Nephron progenitor cell (in vitro differentiated cells): ENCODE measurements around the gene SMIM10L1.

Experiments used
- DNase-seq: peaks from one replicate; pipeline ENCODE4 v3.0.0; 2021
- H3K27ac Mint-ChIP-seq: 2 replicates; pipeline ENCODE4 v1.8.0; 2021; ENCODE audit warnings: mild to moderate bottlenecking, moderate library complexity, mixed read lengths
- H3K27me3 Mint-ChIP-seq: 2 replicates; pipeline ENCODE4 v1.8.0; 2021; ENCODE audit warnings: mild to moderate bottlenecking, low read depth, mixed read lengths; ENCODE audit not compliant: poor library complexity
- H3K36me3 Mint-ChIP-seq: 2 replicates; pipeline ENCODE4 v1.8.0; 2021; ENCODE audit warnings: low read depth, mixed read lengths
- H3K4me1 Mint-ChIP-seq: 2 replicates; pipeline ENCODE4 v1.8.0; 2021; ENCODE audit warnings: mixed read lengths
- H3K4me3 Mint-ChIP-seq: 2 replicates; pipeline ENCODE4 v1.8.0; 2021; ENCODE audit warnings: mild to moderate bottlenecking, moderate library complexity, mixed read lengths
- H3K9me3 Mint-ChIP-seq: 2 replicates; pipeline ENCODE4 v1.8.0; 2021; ENCODE audit warnings: mild to moderate bottlenecking, moderate library complexity, mixed read lengths
- TF ChIP-seq, protein P1 (sequence below): fragments of 200-600 bp; sonication (generic); IDR thresholded peaks from 2 replicates; pipeline ENCODE4 v1.5.0; 2021; ENCODE audit warnings: antibody characterized with exemption

SMIM10L1 gene

DNA sequence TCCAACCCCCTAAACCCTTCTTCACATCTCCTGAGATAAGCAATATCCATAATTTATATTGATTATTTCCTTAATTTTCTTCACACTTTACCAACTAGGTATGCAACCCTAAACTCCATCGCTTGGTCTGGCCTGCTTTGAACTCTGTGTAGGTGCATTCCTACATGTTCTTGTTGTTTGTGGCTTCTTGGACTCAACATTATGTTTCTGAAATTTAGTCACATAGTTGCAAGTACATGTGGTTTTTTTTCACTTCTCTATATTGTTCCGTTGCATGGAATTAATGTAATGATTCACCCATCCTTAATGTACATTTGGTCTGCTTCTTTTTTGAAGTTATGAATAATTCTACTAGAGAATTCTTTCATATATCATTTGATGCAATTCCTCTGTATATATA lies 34.9 kb upstream of the SMIM10L1 start:
- no peak overlapping the region for H3K27ac Mint-ChIP-seq
- H3K9me3 Mint-ChIP-seq: peaks cover 15% of the 10 kb centered on the region
- H3K4me1 Mint-ChIP-seq: no peaks in the 10 kb centered on the region
- H3K4me3 Mint-ChIP-seq: no peak overlapping the region
- TF ChIP-seq, protein P1, sequence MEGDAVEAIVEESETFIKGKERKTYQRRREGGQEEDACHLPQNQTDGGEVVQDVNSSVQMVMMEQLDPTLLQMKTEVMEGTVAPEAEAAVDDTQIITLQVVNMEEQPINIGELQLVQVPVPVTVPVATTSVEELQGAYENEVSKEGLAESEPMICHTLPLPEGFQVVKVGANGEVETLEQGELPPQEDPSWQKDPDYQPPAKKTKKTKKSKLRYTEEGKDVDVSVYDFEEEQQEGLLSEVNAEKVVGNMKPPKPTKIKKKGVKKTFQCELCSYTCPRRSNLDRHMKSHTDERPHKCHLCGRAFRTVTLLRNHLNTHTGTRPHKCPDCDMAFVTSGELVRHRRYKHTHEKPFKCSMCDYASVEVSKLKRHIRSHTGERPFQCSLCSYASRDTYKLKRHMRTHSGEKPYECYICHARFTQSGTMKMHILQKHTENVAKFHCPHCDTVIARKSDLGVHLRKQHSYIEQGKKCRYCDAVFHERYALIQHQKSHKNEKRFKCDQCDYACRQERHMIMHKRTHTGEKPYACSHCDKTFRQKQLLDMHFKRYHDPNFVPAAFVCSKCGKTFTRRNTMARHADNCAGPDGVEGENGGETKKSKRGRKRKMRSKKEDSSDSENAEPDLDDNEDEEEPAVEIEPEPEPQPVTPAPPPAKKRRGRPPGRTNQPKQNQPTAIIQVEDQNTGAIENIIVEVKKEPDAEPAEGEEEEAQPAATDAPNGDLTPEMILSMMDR: no peak
- no peaks in the 10 kb centered on the region for H3K27me3 Mint-ChIP-seq
- H3K36me3 Mint-ChIP-seq: peaks cover 56% of the 10 kb centered on the region
- no peak for DNase-seq

DNA sequence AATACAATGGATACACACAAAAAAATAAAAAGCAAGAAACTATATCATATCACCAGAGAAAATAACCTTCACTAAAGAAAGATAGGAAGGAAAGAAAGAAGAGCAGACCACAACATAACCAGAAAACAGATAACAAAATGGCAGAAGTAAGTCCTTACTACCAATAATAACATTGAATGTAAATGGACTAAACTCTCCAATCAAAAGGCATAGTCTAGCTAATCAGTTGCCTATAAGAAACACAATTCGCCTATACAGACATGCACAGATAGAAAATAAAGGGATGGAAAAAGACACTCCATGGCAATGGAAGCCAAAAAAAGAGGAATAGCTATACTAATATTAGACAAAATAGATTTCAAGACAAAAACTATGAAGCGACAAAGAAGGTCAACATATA lies 27.6 kb upstream of the SMIM10L1 start:
- H3K27me3 Mint-ChIP-seq: no peaks in the 10 kb centered on the region
- H3K4me3 Mint-ChIP-seq: no peak overlapping the region
- H3K27ac Mint-ChIP-seq: no peak overlapping the region
- H3K36me3 Mint-ChIP-seq: peaks cover 85% of the 10 kb centered on the region
- TF ChIP-seq, protein P1: no peak
- no peak for DNase-seq
- peaks cover 77% of the 10 kb centered on the region for H3K9me3 Mint-ChIP-seq
- no peaks in the 10 kb centered on the region for H3K4me1 Mint-ChIP-seq

DNA sequence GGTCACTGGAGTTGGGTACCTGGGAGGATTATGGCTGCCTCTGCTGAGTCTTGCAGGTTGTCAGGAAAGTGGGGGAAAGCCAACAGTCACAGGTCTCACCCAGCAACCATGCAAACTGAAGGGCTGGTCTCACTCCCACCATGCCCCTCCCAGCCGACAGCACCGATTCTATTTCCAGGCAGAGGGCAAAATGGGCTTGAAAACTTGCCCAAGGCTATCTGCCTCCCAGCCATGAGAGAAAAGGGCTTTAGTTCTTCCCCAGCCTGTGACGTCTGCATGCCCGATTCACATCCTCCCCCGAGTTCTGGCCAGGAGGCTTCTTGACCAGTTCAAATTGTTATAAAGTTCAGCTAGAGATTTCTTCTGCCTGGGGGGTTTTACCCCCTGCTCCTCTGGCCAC lies 26.7 kb upstream of the SMIM10L1 start:
- H3K4me1 Mint-ChIP-seq: no peaks in the 10 kb centered on the region
- peaks cover 85% of the 10 kb centered on the region for H3K36me3 Mint-ChIP-seq
- peaks cover 77% of the 10 kb centered on the region for H3K9me3 Mint-ChIP-seq
- no peak for DNase-seq
- H3K4me3 Mint-ChIP-seq: no peak overlapping the region
- TF ChIP-seq, protein P1: no peak
- no peak overlapping the region for H3K27ac Mint-ChIP-seq
- H3K27me3 Mint-ChIP-seq: no peaks in the 10 kb centered on the region

DNA sequence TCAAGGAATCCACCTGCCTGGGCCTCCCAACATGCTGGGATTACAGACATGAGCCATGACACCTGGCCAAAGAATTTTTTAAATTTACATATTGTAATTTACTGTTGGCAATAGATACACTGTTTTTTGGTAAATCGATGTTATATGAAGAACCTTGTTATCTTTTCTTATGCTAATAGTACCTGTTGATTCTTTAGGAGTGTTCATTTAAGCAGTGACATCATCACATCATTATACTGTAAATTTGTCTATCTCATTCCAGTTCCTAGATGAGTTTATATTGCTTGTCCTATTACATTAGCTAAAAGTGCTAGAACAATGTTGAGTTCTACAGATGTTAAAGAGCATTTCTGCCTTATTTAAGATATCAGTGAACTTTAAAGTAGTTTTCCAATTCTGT lies 23.6 kb upstream of the SMIM10L1 start:
- Mint-ChIP-seq H3K27ac (no peak overlapping the region), H3K4me3 (no peak overlapping the region), H3K27me3 (no peaks in the 10 kb centered on the region), H3K4me1 (no peaks in the 10 kb centered on the region), H3K9me3 (peaks cover 74% of the 10 kb centered on the region), H3K36me3 (peaks cover 75% of the 10 kb centered on the region)
- TF ChIP-seq, protein P1: no peak
- no peak for DNase-seq

DNA sequence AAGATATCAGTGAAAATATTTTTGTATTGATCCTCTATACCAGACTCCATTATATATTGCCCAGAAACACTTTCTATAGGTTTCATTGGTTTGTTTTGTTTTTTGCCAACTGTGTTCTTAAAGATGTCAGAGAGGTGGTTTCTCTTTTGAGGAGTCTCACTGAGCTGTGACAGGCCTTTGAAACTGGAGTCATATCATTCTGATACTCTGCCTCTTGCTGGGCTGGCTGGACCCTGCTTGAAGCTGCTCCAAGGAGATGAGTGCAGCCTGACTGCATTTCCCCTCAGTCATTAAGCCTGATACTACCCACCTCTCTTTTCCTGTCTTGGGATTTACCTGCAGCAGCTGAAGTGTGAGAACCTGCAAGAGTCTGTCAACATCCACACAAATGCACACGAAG lies 20.2 kb upstream of the SMIM10L1 start:
- peaks cover 76% of the 10 kb centered on the region for H3K36me3 Mint-ChIP-seq
- H3K27me3 Mint-ChIP-seq: no peaks in the 10 kb centered on the region
- no peak for DNase-seq
- TF ChIP-seq, protein P1: no peak
- H3K9me3 Mint-ChIP-seq: peaks cover 74% of the 10 kb centered on the region
- no peak overlapping the region for H3K4me3 Mint-ChIP-seq
- H3K4me1 Mint-ChIP-seq: no peaks in the 10 kb centered on the region
- H3K27ac Mint-ChIP-seq: no peak overlapping the region

DNA sequence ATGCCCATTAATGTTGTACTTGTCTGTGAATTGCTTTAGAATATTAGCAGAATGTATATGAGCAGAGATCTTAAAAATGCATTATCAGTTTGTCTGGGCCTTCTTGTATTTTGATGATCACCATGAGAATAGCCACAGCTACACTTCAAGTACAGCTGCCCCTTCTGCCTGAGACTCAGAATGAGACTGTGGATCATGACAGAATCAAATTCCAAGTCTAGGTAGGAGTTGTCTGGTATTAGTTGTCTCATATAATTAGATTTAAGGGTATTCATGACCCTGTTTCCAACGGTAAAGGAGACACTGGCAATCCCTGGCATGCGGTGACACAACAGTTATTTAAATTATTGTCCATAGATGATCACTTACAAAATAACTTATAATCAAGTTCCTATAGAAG lies 18.3 kb upstream of the SMIM10L1 start:
- TF ChIP-seq, protein P1: no peak
- Mint-ChIP-seq H3K9me3 (peaks cover 73% of the 10 kb centered on the region), H3K36me3 (peaks cover 77% of the 10 kb centered on the region), H3K27ac (no peak overlapping the region), H3K4me3 (no peak overlapping the region), H3K4me1 (no peaks in the 10 kb centered on the region), H3K27me3 (no peaks in the 10 kb centered on the region)
- DNase-seq: no peak
